Stomach (tissue), 4 donors: ENCODE measurements around the gene KIAA0513.

ENCODE experiments used
- EP300 ChIP-seq: sonication (generic); formaldehyde crosslinking; IDR thresholded peaks from one replicate; pipeline ENCODE4 v1.6.1; 2017; ENCODE audit warnings: antibody characterized with exemption
- POLR2A ChIP-seq, 4 donors: fragments of 450-650 bp; IDR thresholded peaks; one replicate each; pipeline ENCODE4 v1.6.1; 2016; ENCODE audit warnings: antibody characterized with exemption in 4 of 4, control low read depth in 2 of 4, mild to moderate bottlenecking in 1 of 4, moderate library complexity in 1 of 4
- TF ChIP-seq, protein P1 (sequence below), 7 experiments: fragments of 450-650 bp in 4 of 7; fragments of 200-600 bp in 3 of 7; sonication (generic) in 3 of 7; IDR thresholded peaks; one replicate each; pipeline ENCODE4 v1.5.1; 2016 to 2019; ENCODE audit warnings: antibody characterized with exemption in 7 of 7, control low read depth in 2 of 7, mild to moderate bottlenecking in 1 of 7

- TF ChIP-seq, protein P1, sequence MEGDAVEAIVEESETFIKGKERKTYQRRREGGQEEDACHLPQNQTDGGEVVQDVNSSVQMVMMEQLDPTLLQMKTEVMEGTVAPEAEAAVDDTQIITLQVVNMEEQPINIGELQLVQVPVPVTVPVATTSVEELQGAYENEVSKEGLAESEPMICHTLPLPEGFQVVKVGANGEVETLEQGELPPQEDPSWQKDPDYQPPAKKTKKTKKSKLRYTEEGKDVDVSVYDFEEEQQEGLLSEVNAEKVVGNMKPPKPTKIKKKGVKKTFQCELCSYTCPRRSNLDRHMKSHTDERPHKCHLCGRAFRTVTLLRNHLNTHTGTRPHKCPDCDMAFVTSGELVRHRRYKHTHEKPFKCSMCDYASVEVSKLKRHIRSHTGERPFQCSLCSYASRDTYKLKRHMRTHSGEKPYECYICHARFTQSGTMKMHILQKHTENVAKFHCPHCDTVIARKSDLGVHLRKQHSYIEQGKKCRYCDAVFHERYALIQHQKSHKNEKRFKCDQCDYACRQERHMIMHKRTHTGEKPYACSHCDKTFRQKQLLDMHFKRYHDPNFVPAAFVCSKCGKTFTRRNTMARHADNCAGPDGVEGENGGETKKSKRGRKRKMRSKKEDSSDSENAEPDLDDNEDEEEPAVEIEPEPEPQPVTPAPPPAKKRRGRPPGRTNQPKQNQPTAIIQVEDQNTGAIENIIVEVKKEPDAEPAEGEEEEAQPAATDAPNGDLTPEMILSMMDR (IDR thresholded peaks at IDR 0.05) = no peak
- TF ChIP-seq POLR2A (IDR thresholded peaks at IDR 0.05) (no peak), EP300 (no peak)
These were observed 37.5 kb downstream of the KIAA0513 start for GRCh38 chr16:85065099-85065498.
